Activated CD4-positive, alpha-beta T cell treated with anti-CD3 and anti-CD28 coated beads for 4 hours (primary cell): Measurements from ENCODE around the gene SH2D3C.

Experiments
- DNase-seq, 2 donors: peaks; one replicate each; pipeline ENCODE4 v3.0.0-alpha.2; 2020

SH2D3C gene

DNA sequence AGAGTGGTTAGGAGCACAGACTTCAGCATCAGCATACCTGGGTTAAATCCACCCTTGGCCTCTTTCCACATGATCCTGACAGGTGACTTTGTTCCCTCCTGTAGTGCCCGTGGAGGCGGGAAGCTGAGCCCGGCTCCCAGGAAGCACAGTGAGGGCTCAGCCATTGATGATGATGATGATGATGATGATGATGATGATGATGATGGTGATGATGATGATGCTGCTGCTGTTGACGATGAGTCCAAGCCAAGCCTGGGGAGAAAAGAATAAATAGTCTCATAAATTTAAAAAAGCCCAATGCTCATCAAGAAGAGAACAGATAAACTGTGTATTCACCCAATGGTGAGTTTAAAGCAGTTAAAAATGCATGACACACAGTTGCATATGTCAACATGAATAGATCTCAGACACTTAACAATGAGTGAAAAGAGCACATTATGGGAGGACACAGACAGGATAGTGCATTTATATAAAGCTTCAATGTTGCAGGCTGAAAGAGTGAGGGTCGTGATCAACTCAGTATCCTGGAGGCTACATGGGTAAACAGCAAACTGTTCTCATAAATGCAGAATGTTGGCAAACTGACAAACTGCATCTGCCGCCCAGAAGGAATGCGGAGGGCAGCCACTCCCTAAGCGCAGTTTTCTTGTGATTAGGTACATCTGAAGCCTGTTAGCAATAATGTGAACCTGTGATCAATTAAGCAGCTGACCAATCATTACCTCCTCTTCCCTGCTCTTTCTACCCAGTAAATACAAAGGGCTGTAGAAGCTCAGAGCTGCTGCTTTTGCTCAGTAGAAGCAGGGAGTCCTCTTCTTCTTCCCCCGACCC, 83.4 kb downstream of the SH2D3C start:
- DNase-seq = no peak

DNA sequence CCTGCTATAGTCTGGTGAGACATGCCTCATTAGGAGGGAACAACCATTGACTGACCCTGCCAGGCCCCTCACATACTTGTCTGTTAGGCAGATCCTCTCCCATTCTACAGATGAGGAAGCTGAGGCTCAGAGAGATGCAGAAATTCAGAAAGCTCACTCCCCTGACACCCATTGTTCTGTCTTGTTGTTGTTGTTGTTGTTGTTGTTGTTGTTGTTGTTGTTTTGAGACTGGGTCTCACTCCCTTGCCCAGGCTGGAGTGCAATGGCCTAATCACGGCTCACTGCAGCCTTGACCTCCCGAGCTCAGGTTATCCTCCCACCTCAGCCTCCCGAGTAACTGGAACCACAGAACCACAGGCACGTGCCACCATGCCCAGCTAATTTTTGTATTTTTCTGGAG, 84.8 kb downstream of the SH2D3C start:
- no peak for DNase-seq

DNA sequence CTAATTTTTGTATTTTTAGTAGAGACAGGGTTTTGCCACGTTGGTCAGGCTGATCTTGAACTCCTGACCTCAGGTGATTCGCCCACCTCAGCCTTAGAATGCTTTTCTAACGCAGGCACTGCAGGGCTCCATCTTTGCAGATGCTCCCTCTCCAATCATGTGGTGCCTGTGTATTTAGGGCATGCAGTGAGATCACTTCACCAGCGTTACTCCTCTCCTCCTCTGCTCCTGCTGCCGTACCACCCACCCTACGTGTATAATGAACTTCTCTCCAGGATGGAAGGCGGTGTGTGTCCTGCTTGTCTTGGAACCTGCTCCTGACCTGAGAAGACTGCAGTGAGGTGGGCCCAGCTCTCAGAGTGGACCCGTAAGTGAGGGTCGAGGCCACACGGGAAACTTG, 85.3 kb downstream of the SH2D3C start:
- no peak for DNase-seq

- no peak for DNase-seq
These were observed 86.4 kb downstream of the SH2D3C start for GRCh38 chr9:127692071-127692470.

DNA sequence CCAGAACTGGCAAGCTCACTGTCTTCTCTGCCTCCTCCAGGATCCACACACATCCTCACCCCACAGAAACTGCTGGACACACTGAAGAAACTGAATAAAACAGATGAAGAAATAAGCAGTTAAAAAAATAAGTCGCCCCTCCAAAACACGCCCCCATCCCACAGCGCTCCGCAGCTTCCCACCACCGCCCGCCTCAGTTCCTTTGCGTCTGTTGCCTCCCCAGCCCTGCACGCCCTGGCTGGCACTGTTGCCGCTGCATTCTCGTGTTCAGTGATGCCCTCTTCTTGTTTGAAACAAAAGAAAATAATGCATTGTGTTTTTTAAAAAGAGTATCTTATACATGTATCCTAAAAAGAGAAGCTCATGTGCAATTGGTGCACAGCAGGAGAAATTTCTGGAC, 87.7 kb downstream of the SH2D3C start:
- no peak for DNase-seq

DNA sequence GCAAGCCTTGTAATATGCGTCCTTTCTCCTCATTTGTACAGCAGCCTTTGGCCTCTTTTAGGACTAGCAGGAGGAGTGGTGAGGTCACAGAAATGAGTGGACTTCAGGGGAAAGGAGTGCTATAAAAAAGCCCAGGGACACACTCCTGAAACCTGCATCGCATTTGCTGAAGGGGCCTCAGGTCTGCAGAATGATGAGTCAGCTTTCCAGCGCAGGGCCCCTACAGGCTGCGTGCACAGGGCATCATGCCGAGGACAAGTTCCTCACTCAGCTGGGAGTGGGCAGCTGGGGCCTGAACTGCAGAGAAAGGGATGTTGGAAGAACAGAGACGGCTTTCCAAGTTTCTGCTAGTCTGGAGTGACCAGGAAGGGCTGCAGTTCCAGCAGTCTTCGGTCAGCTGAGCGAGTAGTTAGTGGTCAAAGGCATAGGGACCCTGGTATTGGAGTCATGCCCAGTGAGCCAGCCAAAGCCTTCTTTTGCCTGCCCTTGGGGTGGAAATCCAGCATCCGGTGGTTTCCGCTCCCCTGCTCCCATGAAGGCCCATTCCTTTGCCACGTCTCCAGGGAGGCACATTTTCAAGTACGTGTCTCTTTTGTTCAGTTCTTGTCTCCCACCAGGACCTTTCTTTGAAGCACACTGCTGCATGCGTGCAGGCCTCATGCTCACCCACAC, 89.0 kb downstream of the SH2D3C start:
- DNase-seq = no peak
